GM11168 (cell line): ENCODE data around the gene MAGI1.
"Not testable (repeated sequence)": the region's sequence is repeated elsewhere in the genome, so short reads cannot be mapped to it uniquely, and the experiment has no call there.

ENCODE experiments used
- in situ Hi-C: fragments of 300-500 bp; cut with MboI; formaldehyde crosslinking; loops from one replicate; pipeline ENCODE4 v1.12.0; 2022; ENCODE audit warnings: low sequenced_read_pairs; ENCODE audit not compliant: unreplicated experiment

The MAGI1 gene

GRCh38 chr3:65619888-65620287 is 418.8 kb downstream of the MAGI1 start:
- in situ Hi-C loops = no loop called here

GRCh38 chr3:65619451-65619881 is 419.3 kb downstream of the MAGI1 start:
- in situ Hi-C loops = no loop called here

GRCh38 chr3:65618599-65618998 is 420.1 kb downstream of the MAGI1 start:
- in situ Hi-C loops = no loop called here

- in situ Hi-C loops = no loop called here
These were observed 420.9 kb downstream of the MAGI1 start for GRCh38 chr3:65617787-65618186.

- in situ Hi-C loops = no loop called here
These were observed 421.5 kb downstream of the MAGI1 start for GRCh38 chr3:65617209-65617608.

GRCh38 chr3:65616563-65616962 is 422.2 kb downstream of the MAGI1 start:
- in situ Hi-C loops = no loop called here

- in situ Hi-C loops = no loop called here
These were observed 423.4 kb downstream of the MAGI1 start for GRCh38 chr3:65615329-65615728.

- in situ Hi-C loops = no loop called here
These were observed 424.1 kb downstream of the MAGI1 start for GRCh38 chr3:65614585-65614984.

- in situ Hi-C loops = not testable (repeated sequence)
These were observed 430.7 kb downstream of the MAGI1 start for GRCh38 chr3:65607965-65608460.

- in situ Hi-C loops = no loop called here
These were observed 431.6 kb downstream of the MAGI1 start for GRCh38 chr3:65607101-65607500.

GRCh38 chr3:65605876-65606432 is 432.8 kb downstream of the MAGI1 start:
- in situ Hi-C loops = no loop called here

GRCh38 chr3:65604863-65605526 is 433.7 kb downstream of the MAGI1 start:
- in situ Hi-C loops = no loop called here

- in situ Hi-C loops = no loop called here
These were observed 435.1 kb downstream of the MAGI1 start for GRCh38 chr3:65603631-65604030.

GRCh38 chr3:65600888-65601287 is 437.8 kb downstream of the MAGI1 start:
- in situ Hi-C loops = no loop called here

GRCh38 chr3:65597952-65598413 is 440.7 kb downstream of the MAGI1 start:
- in situ Hi-C loops = no loop called here

GRCh38 chr3:65597226-65597951 is 441.3 kb downstream of the MAGI1 start:
- in situ Hi-C loops = no loop called here

- in situ Hi-C loops = no loop called here
These were observed 442.0 kb downstream of the MAGI1 start for GRCh38 chr3:65596571-65597225.

- in situ Hi-C loops = no loop called here
These were observed 442.8 kb downstream of the MAGI1 start for GRCh38 chr3:65596029-65596300.

GRCh38 chr3:65595222-65596028 is 443.3 kb downstream of the MAGI1 start:
- in situ Hi-C loops = no loop called here
